ENCODE data around the gene LDAH. TPM values are rescaled to one million over a fixed set of nuclear protein-coding genes. Genes with fewer than 3 reads are reported as not detected.

LDAH gene
- total RNA-seq, 1 donor from 2014 or later = 5.4 TPM

GRCh38 chr2:20692081-20692480 is 130.8 kb downstream of the LDAH start:
- intact Hi-C loops (cut with micrococcal nuclease) = no loop called here
- DNase-seq (no peak), ATAC-seq (no peak)

- intact Hi-C loops (cut with micrococcal nuclease) = no loop called here
- DNase-seq (no peak), ATAC-seq (no peak)
Measured at GRCh38 chr2:20691076-20691734, 131.7 kb downstream of the LDAH start.

- intact Hi-C loops (cut with micrococcal nuclease) = no loop called here
- DNase-seq (no peak), ATAC-seq (no peak)
Measured at GRCh38 chr2:20689428-20690264, 133.3 kb downstream of the LDAH start.

- intact Hi-C loops (cut with micrococcal nuclease) = no loop called here
- no peak for ATAC-seq
- no peak for DNase-seq
Measured at GRCh38 chr2:20687260-20687832, 135.6 kb downstream of the LDAH start.

GRCh38 chr2:20684581-20685063 is 138.3 kb downstream of the LDAH start:
- intact Hi-C loops (cut with micrococcal nuclease) = no loop called here
- DNase-seq = no peak
- no peak for ATAC-seq

- no peak for DNase-seq
- ATAC-seq = no peak
- intact Hi-C loops (cut with micrococcal nuclease) = no loop called here
Measured at GRCh38 chr2:20682167-20682920, 140.6 kb downstream of the LDAH start.

GRCh38 chr2:20680744-20681375 is 142.0 kb downstream of the LDAH start:
- no peak for DNase-seq
- no peak for ATAC-seq
- intact Hi-C loops (cut with micrococcal nuclease) = no loop called here

GRCh38 chr2:20678780-20679179 is 144.1 kb downstream of the LDAH start:
- ATAC-seq = no peak
- intact Hi-C loops (cut with micrococcal nuclease) = no loop called here
- no peak for DNase-seq

GRCh38 chr2:20678086-20678395 is 144.9 kb downstream of the LDAH start:
- no peak for ATAC-seq
- no peak for DNase-seq
- intact Hi-C loops (cut with micrococcal nuclease) = no loop called here

GRCh38 chr2:20677301-20678085 is 145.4 kb downstream of the LDAH start:
- ATAC-seq = no peak
- intact Hi-C loops (cut with micrococcal nuclease) = no loop called here
- DNase-seq = no peak

GRCh38 chr2:20676353-20677215 is 146.3 kb downstream of the LDAH start:
- intact Hi-C loops (cut with micrococcal nuclease) = no loop called here
- DNase-seq (no peak), ATAC-seq (peak; percentile 55)

- intact Hi-C loops (cut with micrococcal nuclease) = no loop called here
- DNase-seq (no peak), ATAC-seq (peak; percentile 31)
Measured at GRCh38 chr2:20675701-20676352, 147.1 kb downstream of the LDAH start.

GRCh38 chr2:20674974-20675679 is 147.8 kb downstream of the LDAH start:
- DNase-seq (peak; percentile 61), ATAC-seq (peak; percentile 82)
- intact Hi-C loops (cut with micrococcal nuclease) = no loop called here

GRCh38 chr2:20674309-20674965 is 148.5 kb downstream of the LDAH start:
- ATAC-seq (no peak), DNase-seq (no peak)
- intact Hi-C loops (cut with micrococcal nuclease) = no loop called here

GRCh38 chr2:20673686-20674308 is 149.1 kb downstream of the LDAH start:
- ATAC-seq (no peak), DNase-seq (no peak)
- intact Hi-C loops (cut with micrococcal nuclease) = no loop called here
